ENCODE measurements around the gene NAGA.
"Not testable (repeated sequence)": the region's sequence is repeated elsewhere in the genome, so short reads cannot be mapped to it uniquely, and the experiment has no call there.

Gene NAGA

DNA sequence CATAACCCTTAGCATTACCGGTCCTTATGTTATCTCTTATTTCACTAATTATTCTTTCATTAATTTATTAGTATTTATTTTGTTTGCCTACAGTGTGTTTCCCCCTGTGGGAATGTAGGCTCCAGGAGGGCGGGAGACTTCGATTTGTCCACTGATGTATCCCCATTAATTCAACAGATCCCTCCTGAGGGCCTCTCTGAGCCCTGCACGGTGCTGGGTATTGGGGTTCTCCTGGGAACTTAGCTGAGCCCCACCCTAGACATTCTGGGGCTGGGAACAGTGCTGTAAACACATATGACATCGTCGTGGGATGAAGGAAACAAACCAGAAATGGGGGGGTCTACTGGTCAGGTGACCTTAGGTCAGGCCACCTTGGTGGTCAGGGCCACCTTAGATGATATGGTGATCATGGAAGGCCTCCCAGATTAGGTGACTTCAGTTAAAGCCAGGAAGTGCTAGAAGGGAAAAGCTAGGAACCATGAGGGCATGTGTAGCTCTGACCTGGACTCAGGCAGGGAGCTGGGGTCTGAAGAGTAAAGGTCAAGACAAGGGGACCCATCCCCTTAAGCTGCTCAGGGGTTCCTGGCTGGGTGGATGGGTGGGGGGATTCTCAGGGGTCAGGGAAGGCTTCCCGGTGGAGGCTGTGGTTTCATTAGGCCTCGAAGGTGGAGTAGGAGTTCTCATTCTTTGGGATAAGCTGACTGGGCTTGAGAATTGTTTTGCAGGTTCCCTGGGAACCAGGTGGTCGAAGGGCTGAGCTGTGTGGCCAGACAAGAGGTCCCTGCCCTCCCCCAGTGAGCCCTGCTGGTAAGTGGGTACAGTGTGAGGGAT, 4.4 kb upstream of the NAGA start:
- no peak for DNase-seq (ENCODE audit: low spot score)

DNA sequence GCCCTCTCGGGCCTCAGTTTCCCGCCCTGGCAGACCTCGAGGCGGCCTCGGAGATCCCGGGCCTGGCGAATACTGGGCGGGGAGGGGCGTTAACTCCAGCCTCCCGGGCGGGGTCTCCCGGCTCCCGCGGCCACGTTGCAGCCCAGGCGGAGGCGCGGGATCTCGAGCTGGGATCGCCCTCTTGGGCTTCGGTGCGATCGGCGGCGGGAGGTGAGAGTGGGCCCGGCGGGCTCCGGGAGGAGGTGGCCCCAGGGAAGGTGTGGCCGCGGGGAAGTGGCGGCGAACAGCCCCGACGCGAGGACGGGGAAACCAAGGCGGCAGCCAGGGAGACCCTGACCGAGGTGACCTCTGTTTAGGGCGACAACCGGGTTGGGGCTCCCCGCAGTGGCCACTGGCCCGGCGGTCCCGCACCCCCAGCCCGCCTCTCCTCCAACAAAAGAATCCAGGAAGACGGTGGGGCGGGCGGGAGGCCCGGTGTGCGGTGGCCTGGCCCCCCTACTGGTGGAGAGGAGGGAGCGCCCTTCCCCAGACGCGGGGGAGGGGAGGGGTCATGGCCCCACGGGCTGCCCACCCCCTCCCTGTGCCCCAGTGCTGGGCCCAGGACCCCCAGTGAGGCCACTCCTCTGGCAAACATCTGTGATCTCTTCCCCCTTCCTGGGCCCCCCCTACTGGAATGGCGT, 3.7 kb upstream of the NAGA start, which contains the start of gene PHETA2:
PHETA2 (plus strand) TSS at position 117 of the 680 bp plus-strand sequence. CDS start 3,046 bp downstream, outside the sequence.
- no peak for DNase-seq (ENCODE audit: low spot score)

DNA sequence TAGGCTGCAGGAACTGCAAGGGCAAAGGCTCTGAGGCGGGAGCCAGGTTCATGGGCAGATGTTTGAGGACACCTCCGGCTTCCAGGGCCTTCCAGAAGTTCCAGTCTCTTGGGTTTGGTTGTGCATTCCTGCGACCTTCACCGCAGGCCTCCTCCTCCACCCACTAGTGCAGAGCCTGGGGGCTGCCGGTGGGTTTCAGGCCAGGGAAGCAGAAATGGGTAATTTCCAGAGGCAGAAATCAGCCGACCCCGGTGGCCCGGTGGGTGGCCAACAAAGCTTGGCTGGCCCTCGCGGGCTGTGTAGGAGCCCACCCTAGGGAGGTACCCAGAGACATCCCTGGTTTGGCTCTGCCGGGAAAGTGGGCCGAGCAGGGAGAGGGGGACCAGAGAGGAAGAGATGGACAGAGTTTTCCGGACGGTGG, 3.0 kb upstream of the NAGA start:
- no peak for DNase-seq (ENCODE audit: low spot score)

DNA sequence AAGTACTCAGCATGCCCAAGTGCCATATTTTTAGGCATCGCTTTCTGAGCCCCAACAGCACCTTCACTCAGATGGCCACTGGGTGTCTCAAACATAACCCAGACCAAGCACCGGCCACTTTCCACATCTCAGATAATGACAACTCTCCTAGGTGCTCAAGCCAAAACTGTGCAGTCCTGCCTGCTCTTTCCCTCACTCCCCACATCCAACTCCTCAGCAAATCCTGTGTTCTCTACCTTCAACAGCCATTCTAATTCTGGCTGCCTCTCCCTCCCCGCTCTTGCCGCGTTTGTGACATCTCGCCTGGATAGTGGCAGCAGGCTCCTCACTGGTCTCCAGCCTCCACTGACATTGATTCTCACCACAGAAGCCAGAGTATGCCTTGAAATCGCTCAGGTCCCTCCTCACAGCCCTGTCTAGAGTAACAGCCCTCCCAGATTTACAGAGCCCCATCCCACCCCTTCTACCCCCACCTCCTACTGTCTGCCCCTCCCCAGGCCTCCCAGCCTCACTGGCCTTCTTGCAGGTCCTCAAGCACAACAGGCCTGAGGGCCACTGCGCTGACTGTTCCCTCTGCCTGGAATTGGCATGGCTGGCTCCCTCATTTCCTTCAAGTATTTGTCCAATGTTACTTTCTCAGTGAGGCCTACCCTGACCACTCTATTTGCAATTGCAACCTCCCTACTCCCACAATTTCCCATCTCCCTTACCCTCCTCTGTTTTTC, 2.2 kb upstream of the NAGA start:
- DNase-seq (ENCODE audit: low spot score) = no peak

DNA sequence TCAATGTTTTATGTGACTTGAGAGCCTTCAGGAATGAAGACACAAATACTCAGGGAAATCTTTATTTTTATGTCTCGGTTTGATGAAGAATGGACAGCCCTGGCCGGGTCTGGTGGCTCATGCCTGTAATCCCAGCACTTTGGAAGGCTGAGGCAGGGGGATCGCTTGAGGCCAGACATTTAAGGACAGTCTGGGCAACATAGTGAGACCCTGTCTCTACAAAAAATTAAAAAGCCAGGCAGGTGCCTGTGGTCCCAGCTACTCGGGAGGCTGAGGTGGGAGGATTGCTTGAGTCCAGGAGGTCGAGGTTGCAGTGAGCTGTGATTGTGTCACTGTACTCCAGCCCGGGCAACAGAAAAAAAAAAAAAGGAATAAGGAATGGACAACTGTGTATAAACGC, 896 bp upstream of the NAGA start:
- DNase-seq (ENCODE audit: low spot score) = not testable (repeated sequence)

DNA sequence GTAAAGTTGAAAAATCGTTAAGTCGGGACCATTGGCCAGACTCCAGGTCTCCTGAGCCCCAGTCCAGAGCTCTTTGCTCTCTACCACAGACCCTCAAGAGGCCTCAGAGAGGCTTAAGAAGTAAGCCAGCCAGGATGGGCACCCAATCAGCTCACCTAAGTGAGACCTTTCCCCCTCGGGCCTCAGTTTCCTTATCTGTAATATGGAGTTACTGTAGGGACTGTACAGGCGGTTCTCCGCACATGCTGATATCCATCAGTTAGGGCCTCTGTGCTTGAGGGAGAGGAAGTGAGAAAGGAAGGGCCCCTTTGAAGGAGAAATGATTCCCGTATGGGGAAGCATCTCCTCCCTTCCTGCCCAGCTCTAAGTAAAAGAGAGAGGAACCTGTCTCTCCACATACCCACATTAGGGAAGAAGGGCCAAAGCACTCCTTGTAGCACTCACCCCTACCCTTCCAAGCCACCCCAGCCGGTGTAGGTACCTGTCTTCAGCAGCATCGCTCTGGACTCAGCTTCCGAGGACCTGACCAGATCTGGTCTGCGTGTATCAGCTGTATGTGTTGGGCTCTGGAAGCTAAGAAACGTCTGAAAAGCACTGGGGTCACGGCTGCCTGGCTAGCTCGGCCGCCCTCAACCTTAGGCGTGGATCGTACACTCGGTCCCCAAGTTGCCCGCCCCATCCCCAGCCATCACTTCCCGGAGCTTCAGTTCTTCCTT, 653 bp downstream of the NAGA start:
- no peak for DNase-seq (ENCODE audit: low spot score)

DNA sequence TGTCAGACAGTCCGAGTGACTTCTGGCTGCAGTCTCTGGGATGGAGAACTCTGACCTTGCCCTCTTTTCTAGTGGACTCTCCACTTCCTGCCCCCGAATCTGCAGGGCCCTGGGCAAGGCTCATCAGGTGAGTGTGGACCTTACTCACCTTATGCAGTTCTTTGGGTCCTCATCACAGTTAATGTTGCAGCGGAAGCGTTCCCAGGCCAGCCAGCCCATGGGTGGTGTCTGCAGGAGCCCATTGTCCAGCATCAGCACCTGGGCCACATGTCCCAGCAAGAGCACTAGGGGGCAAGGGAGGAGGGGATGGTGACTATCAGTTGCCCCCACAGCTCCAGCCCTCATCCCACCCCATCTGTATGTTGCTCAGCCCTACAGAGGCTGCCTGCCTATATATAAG, 2.3 kb downstream of the NAGA start:
- no peak for DNase-seq (ENCODE audit: low spot score)

DNA sequence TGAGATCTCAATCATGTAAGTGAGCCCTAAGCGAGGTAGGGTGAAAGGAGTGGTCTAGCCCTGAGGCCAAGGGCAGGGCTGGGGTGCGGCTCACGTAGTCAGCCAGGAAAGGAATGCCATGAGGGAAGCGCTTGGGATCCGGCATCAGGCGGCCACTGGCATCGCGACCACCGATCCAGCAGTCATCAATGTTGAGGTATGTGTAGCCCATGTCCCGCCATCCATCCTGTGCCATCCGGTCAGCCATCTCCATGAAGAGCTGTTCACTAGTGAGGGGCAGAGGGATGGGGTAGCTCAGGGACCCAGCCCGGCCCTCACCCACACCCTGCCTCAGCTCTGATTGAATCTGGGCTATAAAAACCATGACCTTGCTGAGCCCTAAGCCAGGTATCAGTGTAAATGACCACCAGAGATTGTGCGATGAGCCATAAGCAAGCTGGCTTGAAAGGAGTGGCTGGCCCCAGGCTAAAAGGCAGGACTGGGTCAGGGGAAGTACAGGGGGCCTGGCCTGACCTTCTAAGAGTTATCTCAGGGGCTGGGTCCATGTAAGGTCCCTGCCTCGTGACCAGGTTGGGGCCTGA, 2.9 kb downstream of the NAGA start:
- DNase-seq (ENCODE audit: low spot score) = no peak

DNA sequence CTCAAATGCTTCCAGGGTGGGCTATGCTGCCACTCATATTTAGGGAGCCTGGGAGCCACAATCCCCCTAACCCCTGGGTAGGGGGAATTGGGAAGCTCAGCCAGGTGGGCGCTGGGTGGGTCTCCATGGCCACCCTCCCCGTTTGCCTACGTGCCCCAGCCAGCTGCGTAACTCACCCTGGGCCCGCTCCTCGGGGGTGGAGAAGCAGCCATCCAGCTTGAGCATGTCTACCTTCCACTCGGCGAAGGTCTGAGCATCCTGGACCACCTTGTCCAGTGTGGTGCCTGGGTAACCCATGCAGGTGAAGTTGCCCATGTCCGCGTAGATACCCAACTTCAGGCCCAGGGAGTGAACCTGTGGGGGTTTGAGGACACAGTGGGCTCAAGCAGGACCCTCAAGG, 3.7 kb downstream of the NAGA start:
- no peak for DNase-seq (ENCODE audit: low spot score)

DNA sequence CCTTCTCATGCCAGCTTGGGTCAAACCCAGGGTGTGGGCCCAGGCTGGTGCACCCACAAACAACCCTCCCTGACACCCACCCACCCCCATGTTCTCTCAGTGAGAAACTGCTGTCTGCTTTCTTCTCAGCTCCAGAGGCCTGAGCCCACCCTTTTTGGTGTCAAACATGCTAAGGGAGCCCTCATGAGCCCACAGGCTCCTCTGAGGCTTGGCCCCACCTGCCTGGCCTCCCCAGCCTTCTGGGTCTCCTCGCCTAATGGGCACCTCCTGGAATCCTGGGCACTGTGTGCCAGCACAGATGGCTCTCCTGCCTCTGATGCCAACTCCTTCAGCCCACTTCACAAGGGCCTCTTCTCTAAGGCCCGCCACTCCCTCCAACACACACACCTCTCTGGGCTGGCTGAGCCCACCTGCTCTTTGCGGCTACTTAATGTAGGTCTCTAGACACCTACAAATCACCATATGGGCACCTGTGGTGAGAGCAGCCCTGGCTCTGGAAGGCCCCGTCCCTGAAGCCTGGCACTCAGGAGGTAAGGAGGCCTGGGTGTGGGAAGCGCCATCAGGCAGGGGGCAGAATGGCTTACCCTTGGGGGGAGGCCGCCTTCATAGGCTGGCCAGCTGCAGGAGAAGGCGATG, 4.4 kb downstream of the NAGA start:
- DNase-seq (ENCODE audit: low spot score) = no peak

DNA sequence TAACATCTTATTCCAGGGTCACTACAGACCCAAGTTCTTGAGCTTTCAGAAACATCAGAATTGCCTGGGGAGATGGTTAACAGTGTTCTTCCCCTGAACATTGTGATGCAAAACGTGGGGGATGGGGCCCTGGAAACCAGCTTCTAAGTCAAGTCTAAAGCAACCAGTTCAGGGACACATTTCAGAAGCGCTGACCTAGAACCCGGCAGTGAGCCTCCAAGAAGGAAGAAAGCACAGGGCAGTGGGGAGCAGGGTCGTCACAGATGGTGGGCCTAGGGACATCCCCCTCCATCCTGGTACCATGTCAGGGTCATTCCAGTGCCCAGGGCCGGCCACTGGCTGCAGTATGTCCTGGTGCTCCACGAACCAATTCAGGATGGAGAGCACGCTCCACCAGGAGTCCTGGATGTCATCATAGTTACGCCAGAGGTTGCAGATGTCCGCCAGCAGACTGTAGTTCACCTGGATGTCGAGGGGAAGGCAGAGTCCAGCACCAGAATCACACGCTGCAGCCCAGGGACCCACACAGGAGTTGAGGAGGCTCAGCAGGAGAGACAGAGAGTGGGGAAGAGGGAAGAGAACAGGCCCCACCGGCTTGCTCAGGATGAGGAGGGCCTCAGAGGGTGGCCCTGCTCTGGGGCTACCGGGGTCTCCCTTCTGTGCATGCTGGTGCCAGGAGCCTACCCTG, 5.0 kb downstream of the NAGA start:
- DNase-seq (ENCODE audit: low spot score) = no peak

DNA sequence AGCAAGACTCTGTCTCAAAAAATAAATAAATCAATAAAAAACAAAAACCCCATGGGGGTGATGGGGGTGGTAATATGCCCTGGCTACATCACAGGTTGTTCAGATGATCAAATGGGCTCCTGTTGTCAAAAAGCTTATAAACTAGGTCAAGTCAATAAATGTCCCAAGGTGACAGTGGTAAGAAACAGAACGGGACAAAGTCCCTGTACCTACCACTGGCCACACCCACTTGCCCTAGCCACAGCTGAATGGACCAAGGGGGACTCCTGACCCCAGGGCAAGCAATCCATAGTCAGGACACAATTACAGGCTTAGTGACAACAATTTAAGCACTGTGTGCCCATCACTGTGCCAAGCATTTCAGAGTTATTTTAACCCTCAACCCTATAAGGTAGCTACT, 6.0 kb downstream of the NAGA start:
- no peak for DNase-seq (ENCODE audit: low spot score)

DNA sequence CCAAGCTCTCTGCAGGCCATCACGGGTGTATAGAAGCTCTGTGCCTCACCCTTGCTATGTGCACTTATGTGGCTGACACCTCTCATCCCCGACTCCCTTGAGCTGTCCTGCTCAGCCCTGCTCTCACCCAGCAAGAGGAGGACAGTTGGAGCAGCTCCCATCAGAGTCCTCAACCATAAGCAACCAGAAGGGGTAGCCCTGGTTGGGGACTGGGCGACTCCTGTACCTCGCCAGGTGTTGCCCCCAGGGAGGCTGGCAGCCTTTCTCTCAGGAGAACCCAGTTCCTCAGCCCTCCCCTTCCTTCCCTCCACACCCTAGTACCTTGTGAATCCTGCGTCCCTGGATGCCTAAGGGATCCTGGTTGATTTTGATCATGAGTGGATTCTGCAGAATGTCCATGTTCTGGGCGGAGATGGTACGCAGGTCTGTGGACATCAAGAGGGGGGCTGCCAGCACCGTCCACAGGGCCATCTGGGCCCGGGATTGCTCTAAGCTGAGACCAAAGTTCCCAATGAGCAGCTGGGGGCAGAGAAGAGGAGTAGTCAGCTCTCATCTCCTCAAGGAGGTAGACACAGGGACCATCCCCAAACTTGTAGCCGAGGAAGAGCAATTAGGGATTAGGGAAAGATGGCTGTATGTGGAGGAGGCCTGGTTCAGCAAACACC, 8.0 kb downstream of the NAGA start:
- no peak for DNase-seq (ENCODE audit: low spot score)

DNA sequence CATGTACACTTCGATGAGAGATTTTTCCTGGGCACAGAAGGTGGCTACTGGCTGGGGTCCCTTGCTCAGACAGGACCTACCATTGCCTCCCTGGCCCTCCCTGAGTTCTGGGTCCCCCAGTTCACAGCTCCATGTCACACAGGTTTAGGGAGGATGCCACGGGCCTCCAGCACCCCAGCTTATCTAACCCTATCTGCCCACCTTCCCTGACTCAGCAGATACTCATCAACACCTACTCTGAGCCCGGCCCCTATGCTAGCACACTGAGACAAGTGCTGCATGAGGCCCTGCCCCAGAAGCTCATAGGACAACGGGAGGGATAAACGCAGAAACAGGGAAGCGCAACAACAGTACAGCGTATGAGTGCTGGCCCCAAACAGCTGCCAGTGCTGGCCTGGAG, 9.6 kb downstream of the NAGA start:
- no peak for DNase-seq (ENCODE audit: low spot score)

DNA sequence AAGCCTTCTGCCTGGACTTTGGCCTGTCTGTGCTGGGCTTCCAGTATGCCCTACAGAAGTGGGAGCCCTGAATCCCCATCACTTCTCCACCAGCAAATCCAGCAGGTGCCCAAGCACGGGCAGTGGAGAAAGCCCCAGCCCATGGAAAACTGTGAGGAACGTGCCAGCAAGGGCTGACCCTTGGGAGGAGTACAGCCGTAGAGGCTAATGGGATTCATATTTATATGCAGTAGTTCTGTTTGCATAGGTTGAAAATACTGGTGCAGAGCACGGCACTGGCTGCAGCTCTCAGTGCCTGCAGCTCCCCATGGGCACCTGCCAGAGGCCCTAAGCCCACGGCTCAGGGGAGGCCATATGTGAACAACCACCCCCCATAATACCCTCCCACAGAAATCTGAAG, 10.1 kb downstream of the NAGA start:
- DNase-seq (ENCODE audit: low spot score) = no peak

DNA sequence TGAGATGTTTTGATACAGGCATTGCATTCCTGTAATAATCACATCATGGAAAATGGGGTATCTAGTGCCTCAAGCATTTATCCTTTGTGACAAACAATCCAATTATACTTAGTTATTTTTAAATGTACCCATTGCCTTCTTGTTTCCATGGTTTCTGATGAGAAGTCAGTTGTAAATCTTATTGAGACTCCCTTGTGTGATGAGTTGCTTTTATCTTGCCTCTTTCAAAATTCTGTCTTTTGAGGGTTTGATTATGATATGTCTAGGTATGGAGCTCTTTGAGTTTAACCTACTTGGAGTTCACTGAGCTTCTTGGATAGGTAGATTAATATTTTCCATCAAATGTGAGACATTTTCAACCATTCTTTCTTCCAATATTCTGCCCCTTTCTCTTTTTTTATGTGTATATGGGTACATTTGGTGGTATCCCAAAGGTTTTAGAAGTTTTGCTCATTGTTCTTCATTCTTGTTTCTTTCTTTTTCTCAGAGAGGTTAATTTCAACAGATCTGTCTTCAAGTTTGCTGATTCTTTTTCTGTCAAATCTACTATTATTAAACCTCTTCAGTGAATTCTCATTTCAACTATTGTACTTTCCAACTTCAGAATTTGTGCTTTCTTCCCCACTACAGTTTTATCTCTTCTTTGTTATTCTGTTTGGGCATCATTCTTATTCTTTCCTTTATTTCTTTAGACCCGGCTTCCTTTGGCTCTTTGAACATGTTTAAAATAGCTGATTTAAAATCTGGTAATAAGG, 13.7 kb downstream of the NAGA start:
- no peak for DNase-seq (ENCODE audit: low spot score)

DNA sequence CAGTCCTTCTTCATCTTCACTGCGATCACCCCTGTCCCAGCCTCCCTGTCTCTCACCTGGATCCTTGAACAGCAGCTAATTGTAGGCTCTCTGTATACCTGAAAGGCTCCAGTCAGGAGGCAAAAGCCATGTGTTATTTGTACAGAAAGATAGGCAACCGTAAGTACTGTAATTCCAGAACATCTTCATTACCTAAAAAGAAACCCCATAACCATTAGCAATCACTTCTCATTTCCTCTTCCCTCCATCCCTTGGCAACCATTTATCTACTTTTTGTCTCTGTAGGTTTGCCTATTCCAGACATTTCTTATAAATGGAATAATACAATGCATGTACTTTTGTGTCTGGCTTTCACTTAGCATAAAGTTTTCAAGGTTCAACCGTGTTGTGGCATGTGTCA, 17.8 kb downstream of the NAGA start:
- DNase-seq (ENCODE audit: low spot score) = no peak

DNA sequence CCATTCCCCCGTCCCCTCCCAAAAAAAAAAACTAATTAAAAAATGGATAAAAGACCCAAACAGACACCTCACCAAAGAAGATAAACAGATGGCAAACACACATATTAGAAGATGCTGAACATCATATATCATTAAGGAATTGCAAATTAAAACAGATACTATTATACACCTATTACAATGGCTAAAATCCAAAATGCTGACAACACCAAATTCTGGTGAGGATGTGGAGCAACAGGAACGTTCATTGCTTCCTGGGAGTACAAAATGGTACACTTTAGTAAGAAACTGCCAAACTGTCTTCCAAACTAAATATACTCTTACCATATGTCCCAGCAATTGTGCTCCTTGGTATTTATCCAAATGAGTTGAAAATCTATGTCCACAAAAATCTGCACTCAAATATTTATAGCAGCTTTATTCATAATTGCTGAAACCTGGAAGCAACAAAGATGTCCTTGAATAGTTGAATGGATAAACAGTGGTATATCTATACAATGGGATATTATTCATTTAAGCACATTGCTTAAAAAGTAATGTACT, 19.9 kb downstream of the NAGA start:
- DNase-seq (ENCODE audit: low spot score) = no peak

DNA sequence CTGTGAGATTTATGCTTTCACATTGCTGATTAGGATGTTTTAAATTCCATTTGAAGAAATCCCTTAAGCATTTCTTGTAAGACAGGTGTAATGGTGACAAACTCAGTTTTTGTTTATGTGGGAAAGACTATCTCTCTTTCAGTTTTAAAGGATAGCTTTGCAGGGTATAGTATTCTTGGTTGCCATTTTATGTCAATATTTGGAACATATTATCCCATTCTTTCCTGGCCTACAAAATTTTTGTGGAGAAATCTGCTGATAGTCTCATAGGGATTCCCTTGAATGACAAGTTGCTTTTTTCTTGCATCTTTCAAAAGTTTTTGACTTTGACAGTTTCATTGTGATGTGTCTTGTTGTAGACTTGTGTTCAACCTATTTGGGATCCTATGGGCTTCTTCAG, 28.8 kb downstream of the NAGA start:
- no peak for DNase-seq (ENCODE audit: low spot score)
